MM.1S (cell line): Measurements from ENCODE around the gene MRLN.

Experiments
- EZH2 ChIP-seq: fragments of 300-600 bp; sonication (generic); optimal IDR thresholded peaks from 2 replicates; pipeline ENCODE3; 2017; ENCODE audit warnings: low read depth, mild to moderate bottlenecking, antibody characterized with exemption, low read length, mixed read lengths
- EZH2phosphoT487 ChIP-seq: fragments of 300-600 bp; sonication (generic); IDR thresholded peaks from 2 replicates; pipeline ENCODE4 v1.6.1; 2018; ENCODE audit warnings: antibody characterized with exemption, low read length
- TF ChIP-seq, protein P1 (sequence below): fragments of 300-600 bp; sonication (generic); IDR thresholded peaks from 2 replicates; pipeline ENCODE4 v1.5.1; 2016; ENCODE audit warnings: antibody characterized with exemption, low read length, mixed read lengths

- TF ChIP-seq, protein P1, sequence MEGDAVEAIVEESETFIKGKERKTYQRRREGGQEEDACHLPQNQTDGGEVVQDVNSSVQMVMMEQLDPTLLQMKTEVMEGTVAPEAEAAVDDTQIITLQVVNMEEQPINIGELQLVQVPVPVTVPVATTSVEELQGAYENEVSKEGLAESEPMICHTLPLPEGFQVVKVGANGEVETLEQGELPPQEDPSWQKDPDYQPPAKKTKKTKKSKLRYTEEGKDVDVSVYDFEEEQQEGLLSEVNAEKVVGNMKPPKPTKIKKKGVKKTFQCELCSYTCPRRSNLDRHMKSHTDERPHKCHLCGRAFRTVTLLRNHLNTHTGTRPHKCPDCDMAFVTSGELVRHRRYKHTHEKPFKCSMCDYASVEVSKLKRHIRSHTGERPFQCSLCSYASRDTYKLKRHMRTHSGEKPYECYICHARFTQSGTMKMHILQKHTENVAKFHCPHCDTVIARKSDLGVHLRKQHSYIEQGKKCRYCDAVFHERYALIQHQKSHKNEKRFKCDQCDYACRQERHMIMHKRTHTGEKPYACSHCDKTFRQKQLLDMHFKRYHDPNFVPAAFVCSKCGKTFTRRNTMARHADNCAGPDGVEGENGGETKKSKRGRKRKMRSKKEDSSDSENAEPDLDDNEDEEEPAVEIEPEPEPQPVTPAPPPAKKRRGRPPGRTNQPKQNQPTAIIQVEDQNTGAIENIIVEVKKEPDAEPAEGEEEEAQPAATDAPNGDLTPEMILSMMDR: no peak
- no peak for TF ChIP-seq EZH2
- no peak for TF ChIP-seq EZH2phosphoT487
Observed at GRCh38 chr10:59734014-59734462, 19.2 kb downstream of the MRLN start.
